Mammary epithelial cell (primary cell): ENCODE measurements around the gene BMP8A.

Experiments used
- CTCF ChIP-seq, 2 donors: IDR thresholded peaks in 1 of 2; conservative IDR thresholded peaks in 1 of 2; 2 replicates each; pipeline ENCODE4 v1.5.1; 2011 to 2012; ENCODE audit warnings: inconsistent platforms in 2 of 2, low read length in 2 of 2, mild to moderate bottlenecking in 2 of 2, control low read depth in 1 of 2, low read depth in 1 of 2; ENCODE audit not compliant: insufficient read depth in 1 of 2; ENCODE audit errors: extremely low read depth in 1 of 2
- EZH2 ChIP-seq: IDR thresholded peaks from 2 replicates; pipeline ENCODE4 v1.6.1; 2012; ENCODE audit warnings: low read length, inconsistent platforms, borderline replicate concordance

GRCh38 chr1:39507230-39507928 lies 15.9 kb downstream of the BMP8A start:
- TF ChIP-seq CTCF (conservative IDR thresholded peaks at IDR 0.05 in 1 of 2, IDR thresholded peaks at IDR 0.05 in 1 of 2; ENCODE audit: extremely low read depth in 1 of 2, insufficient read depth in 1 of 2, low read depth in 1 of 2, low read length in 2 of 2), result no peak
- no peak for TF ChIP-seq EZH2
